DOHH2 (cell line): ENCODE measurements around the gene TCAF2.
"Not testable (repeated sequence)": the region's sequence is repeated elsewhere in the genome, so short reads cannot be mapped to it uniquely, and the experiment has no call there.

ENCODE experiments used
- H3F3A ChIP-seq: fragments of 200-600 bp; sonication (generic), shearing (Covaris generic); 2 replicates; pipeline ENCODE4 v1.6.0; 2016; ENCODE audit warnings: antibody characterized with exemption, mild to moderate bottlenecking; ENCODE audit not compliant: control insufficient read depth, insufficient read depth
- H3K27ac ChIP-seq: fragments of 200-600 bp; sonication (generic); 2 replicates; pipeline ENCODE4 v1.5.1; 2014; ENCODE audit warnings: low read depth, mild to moderate bottlenecking, low read length, moderate library complexity
- H3K27me3 ChIP-seq: fragments of 200-600 bp; sonication (generic); 2 replicates; pipeline ENCODE4 v1.6.1; 2014; ENCODE audit warnings: mild to moderate bottlenecking, low read length, mixed read lengths; ENCODE audit not compliant: control insufficient read depth
- H3K36me3 ChIP-seq: fragments of 200-600 bp; sonication (generic); 2 replicates; pipeline ENCODE4 v1.6.1; 2014; ENCODE audit warnings: mild to moderate bottlenecking, low read length, moderate library complexity, mixed read lengths; ENCODE audit not compliant: control insufficient read depth
- H3K4me1 ChIP-seq: fragments of 200-600 bp; sonication (generic); 2 replicates; pipeline ENCODE4 v1.6.1; 2014; ENCODE audit warnings: mild to moderate bottlenecking, low read length, mixed read lengths; ENCODE audit not compliant: control insufficient read depth
- H3K4me2 ChIP-seq: fragments of 200-600 bp; sonication (generic); 2 replicates; pipeline ENCODE4 v1.6.0; 2014; ENCODE audit warnings: mild to moderate bottlenecking, low read length, moderate library complexity
- H3K4me3 ChIP-seq: fragments of 200-600 bp; sonication (generic); 2 replicates; pipeline ENCODE4 v1.5.1; 2014; ENCODE audit warnings: mild to moderate bottlenecking, low read length, mixed read lengths
- H3K79me2 ChIP-seq: fragments of 200-600 bp; sonication (generic); 2 replicates; pipeline ENCODE4 v1.6.1; 2014; ENCODE audit warnings: mild to moderate bottlenecking, low read length, mixed read lengths; ENCODE audit not compliant: control insufficient read depth
- H3K9me2 ChIP-seq: fragments of 200-600 bp; sonication (generic); replicated peaks from 2 replicates; pipeline ENCODE4 v1.6.1; 2014; ENCODE audit warnings: mild to moderate bottlenecking, low read length, mixed read lengths; ENCODE audit not compliant: control insufficient read depth
- H3K9me3 ChIP-seq: fragments of 200-600 bp; sonication (generic); 2 replicates; pipeline ENCODE4 v1.6.1; 2014; ENCODE audit warnings: antibody characterized with exemption, low read length, mixed read lengths; ENCODE audit not compliant: control insufficient read depth, insufficient read depth
- H4K20me1 ChIP-seq: fragments of 200-600 bp; sonication (generic); 2 replicates; pipeline ENCODE4 v1.6.0; 2014; ENCODE audit warnings: low read depth, mild to moderate bottlenecking, antibody characterized with exemption, low read length, moderate library complexity; ENCODE audit not compliant: control insufficient read depth, insufficient read depth

TCAF2 gene

DNA sequence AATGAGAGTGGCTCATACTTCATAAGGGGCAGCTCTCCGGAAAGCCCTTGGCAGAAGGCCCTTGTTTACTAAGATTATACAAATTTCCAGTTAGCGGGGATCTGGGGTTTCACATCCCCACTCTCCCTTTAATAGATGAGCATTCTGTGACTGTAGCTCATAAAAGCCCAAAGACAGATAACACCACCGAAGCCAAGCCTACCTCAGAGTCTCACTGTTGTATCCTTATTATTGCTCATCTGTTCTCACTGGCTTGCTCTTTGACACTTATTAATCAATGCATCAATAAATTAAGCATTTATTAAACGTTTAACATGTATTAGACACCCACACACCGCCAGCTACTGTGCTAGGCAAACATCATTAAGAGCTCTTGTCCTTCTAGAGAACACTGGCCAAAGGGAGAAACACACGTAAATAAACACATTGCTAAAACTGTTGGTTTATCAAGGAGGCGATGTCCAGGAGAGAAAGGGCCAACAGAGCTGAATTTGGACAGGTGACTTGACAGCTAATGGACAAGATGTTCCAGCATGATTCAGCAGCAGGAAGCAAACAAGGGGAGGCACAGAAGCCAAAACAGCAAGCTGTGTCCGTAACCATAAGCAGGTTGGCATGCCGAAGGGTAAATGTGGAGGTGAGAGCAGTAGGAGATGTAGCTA is 19.9 kb downstream of the TCAF2 start:
- H3K9me3 ChIP-seq, H3K27ac ChIP-seq, H3K4me3 ChIP-seq, H3K27me3 ChIP-seq, H4K20me1 ChIP-seq, H3F3A ChIP-seq, H3K36me3 ChIP-seq, H3K4me1 ChIP-seq, H3K79me2 ChIP-seq, H3K4me2 ChIP-seq, H3K9me2 ChIP-seq: not testable (repeated sequence)

DNA sequence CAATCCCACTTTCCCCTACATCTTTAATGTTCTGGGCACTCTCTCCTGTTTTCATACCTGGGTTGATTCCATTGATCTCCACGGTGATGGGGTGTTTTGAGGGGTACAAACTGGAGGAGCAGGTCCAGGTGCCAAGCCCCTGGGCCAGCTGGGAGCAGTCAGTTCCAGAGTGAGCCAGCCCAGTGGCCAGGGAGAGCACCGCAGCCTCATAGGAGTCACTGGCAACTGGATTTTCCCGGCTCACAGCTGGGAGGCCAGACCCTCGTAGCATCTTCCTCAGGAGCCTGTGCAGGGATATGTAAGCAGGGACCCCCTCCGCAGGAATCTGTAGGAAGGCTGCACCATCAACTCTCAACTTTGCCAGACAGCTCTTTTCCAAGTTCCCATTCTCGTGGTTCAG is 25.8 kb downstream of the TCAF2 start:
- H3K9me2 ChIP-seq, H3K4me1 ChIP-seq, H3K27ac ChIP-seq, H3K4me3 ChIP-seq, H3K79me2 ChIP-seq, H4K20me1 ChIP-seq, H3K36me3 ChIP-seq, H3K9me3 ChIP-seq, H3K27me3 ChIP-seq, H3K4me2 ChIP-seq, H3F3A ChIP-seq: not testable (repeated sequence)

DNA sequence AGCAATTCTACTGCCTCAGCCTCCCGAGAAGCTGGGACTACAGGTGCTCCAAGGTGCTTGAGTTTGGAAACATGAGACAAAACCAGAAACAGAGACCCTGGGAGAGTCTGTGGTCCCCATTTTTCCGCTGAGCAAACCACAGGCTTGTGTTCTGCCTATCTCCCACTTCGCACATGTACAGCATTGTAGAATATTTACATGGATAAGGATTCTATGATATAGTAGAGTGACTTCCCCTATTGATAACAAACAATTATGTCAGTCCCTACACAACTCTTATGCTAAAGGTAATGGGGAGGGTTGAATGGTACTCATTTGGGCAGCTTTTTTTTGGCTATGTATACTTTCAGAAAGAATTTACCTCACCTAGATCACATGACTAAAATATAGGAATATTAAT is 29.1 kb downstream of the TCAF2 start:
- not testable (repeated sequence) for H3K27me3 ChIP-seq, H3K79me2 ChIP-seq, H3K36me3 ChIP-seq, H3K9me3 ChIP-seq, H4K20me1 ChIP-seq, H3K27ac ChIP-seq, H3K4me2 ChIP-seq, H3F3A ChIP-seq, H3K4me3 ChIP-seq, H3K9me2 ChIP-seq, H3K4me1 ChIP-seq

DNA sequence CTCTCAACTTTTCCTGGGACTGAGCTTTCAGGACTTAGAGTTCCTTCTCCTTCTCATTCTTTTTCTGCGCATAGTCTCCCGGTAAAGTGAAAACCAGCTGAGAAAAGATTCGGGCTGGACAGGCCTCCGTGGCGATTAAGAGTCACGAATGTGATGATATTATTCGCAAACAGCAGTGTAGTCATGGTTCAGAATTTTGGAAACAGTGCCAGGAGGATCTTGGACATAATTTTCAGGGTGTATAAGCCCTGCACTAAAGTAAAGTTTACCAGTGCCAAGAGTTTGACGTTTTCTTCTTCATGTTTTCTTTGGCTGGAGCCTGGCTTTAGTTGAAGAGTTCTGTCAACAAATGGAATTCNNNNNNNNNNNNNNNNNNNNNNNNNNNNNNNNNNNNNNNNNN is 29.7 kb downstream of the TCAF2 start:
- H3K4me1 ChIP-seq, H3K4me2 ChIP-seq, H3K36me3 ChIP-seq, H3K79me2 ChIP-seq, H3K9me3 ChIP-seq, H3K4me3 ChIP-seq, H3K27me3 ChIP-seq, H4K20me1 ChIP-seq, H3K9me2 ChIP-seq, H3K27ac ChIP-seq, H3F3A ChIP-seq: not testable (repeated sequence)
